Stimulated activated CD4-positive, alpha-beta T cell treated with anti-CD3 and anti-CD28 coated beads, Interleukin-1b, Interleukin-23, amount 100 ng/mL, for 1 hour (primary cell): ENCODE data around the gene SLC6A13.
"Not testable (repeated sequence)": the region's sequence is repeated elsewhere in the genome, so short reads cannot be mapped to it uniquely, and the experiment has no call there.

ENCODE experiments used
- DNase-seq, 2 donors: peaks; one replicate each; pipeline ENCODE4 v3.0.0-alpha.2; 2020; ENCODE audit warnings: low read depth in 2 of 2

SLC6A13 gene

DNA sequence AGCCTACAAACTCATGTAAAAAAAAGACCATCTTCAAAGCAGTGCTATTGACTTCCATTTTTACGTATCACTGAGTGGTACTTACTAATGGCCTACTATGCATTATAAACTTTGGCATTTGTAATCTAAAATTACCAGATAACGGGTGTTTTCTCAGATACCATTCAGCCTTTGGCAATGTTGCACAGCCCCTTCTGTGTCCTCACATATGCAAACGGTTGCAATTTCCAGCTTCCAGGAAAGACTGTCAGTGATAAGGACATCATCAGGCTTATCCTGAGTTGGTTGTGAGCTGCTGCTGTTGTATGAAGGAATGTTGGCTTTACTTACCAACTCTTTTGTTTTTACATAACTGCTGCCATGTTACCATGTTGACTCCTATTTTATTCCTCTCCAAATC, 1.6 kb upstream of the SLC6A13 start:
- DNase-seq: no peak

GRCh38 chr12:263574-263973, 938 bp upstream of the SLC6A13 start:
- DNase-seq: no peak

- no peak for DNase-seq
Measured at GRCh38 chr12:262113-262512, 523 bp downstream of the SLC6A13 start.

GRCh38 chr12:257521-258321, 4.9 kb downstream of the SLC6A13 start:
- no peak for DNase-seq

GRCh38 chr12:256958-257357, 5.7 kb downstream of the SLC6A13 start:
- no peak for DNase-seq

- no peak for DNase-seq
Measured at GRCh38 chr12:256225-256624, 6.4 kb downstream of the SLC6A13 start.

GRCh38 chr12:254912-255311, 7.7 kb downstream of the SLC6A13 start:
- no peak for DNase-seq

DNA sequence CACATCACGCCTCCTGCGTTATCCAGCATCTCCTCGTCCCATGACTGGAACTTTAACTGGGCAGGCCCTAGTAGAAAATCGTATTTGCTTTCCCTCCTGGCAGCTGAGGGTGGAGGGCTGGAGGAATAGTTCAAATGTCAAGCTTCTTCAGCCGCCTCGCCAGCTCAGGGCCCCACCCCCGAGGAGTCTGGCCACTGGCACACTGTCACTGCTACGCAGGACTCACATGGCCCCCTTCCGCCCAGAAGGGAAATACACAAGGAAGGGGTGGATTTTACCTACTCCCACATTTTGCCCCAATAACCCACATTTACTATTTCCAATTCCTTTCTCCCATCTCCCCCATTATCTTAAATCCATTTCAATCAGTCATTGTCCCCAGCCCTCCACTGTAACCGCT, 8.6 kb downstream of the SLC6A13 start:
- no peak for DNase-seq

- DNase-seq: no peak
Measured at GRCh38 chr12:253116-253831, 9.4 kb downstream of the SLC6A13 start.

GRCh38 chr12:252636-253035, 10.0 kb downstream of the SLC6A13 start:
- no peak for DNase-seq

DNA sequence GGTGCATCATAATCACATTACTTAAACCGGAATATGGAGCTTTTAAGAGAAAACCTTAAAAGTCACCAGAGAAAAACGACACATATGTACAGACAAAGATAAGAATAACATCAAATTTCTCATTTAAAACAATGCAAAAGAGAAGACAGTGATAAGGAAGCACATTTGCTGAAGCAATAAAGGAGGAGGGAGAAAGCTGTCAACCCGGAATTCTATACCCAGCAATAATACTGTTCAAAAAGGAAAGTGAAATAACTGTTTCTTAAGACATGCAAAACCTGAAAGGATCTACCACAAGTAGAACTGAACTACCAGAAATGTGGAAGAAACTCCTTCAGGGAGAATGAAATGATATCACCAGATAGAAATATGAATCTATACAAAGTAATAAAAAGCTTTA, 15.4 kb downstream of the SLC6A13 start:
- no peak for DNase-seq

DNA sequence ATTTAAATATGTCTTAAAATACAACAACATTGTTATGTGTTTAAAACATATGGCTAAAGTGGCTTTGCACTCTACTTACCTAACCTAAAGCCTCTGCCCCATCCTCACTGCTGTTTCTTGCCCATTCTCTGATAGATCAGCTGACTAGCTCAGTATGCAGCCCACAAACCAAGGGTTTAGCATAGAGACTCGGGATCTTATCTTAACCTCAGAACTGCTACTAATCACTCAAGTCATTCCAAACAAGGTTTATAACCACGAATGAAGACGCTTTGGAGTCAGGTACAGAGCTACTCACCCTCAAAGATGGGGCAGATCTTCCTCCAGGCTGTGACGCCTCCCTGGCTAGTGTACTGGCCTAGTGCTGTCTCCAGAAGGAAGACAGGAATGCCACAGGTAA, 19.3 kb downstream of the SLC6A13 start:
- DNase-seq: no peak

GRCh38 chr12:242496-242895, 20.1 kb downstream of the SLC6A13 start:
- DNase-seq: no peak

- no peak for DNase-seq
Measured at GRCh38 chr12:241266-241665, 21.4 kb downstream of the SLC6A13 start.

GRCh38 chr12:240566-240965, 22.1 kb downstream of the SLC6A13 start:
- no peak for DNase-seq

DNA sequence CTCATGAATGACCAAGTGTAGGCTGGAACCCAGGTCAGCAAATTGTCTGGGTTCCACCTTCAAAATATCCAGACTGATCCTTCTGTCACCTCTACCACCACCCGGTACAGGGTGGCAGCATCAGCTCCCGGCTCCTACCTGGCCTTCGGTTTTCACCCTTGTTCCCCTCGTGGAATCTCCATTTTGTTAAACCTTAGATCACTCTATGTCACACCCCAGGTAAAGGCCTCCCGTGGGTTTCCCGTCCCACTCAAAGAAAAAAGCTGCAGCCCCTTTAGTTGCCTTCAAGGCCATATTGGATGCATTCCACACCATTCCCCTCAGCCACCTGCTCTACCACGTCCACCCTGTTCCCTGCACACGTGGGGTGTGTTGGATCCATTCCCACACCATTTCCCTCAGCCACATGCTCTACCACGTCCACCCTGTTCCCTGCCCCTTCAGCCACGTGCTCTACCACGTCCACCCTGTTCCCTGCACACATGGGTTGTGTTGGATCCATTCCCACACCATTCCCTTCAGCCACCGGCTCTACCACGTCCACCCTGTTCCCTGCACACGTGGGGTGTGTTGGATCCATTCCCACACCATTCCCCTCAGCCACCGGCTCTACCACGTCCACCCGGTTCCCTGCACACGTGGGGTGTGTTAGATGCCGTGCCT, 23.8 kb downstream of the SLC6A13 start:
- DNase-seq: no peak

GRCh38 chr12:238116-238515, 24.5 kb downstream of the SLC6A13 start:
- DNase-seq: no peak

- DNase-seq: no peak
Measured at GRCh38 chr12:237026-237815, 25.4 kb downstream of the SLC6A13 start.

DNA sequence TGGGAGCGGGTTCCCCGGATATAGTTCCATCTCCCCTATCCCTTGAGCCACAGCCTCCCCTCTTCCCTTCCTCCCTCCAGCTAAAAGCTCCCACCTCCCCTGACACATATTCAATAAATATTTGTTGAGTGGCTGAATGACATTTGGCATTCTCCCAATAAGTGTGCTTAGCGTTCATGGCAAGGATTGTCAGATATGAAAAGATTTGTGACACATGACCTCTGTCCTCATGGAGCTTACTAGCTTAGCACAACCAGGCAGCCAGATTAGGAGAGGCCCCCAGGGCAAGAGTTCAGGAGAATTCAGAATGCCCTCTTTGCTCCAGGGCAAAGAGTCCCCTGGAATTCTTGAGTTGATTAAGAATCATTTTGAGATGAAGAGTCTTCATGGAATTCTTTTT, 26.2 kb downstream of the SLC6A13 start:
- no peak for DNase-seq

GRCh38 chr12:235967-236366, 26.7 kb downstream of the SLC6A13 start:
- DNase-seq: not testable (repeated sequence)

DNA sequence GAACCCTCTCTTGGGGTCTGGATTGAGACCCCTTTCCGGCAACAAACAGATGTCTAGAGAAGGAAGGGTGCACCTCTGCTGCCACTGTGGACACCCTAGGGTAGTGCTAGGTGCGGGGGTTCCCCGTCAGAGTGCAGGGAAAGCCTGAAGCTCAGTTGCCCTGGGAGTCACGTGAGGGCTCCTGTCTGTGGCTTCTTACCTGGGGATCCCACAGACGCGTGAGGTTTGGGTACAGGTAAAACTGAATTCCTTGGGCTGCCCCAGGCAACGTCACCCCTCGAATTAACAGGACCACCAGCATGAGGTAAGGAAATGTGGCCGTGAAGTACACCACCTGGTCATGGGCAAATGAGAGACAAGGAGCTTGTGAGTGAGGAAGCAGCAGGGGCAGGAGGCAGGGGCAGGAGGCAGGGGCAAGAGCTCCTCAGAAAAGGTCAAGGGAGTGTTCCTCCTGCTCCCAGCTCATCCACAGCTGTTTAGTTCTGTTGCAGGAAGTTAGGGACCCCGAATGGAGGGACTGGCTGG, 27.7 kb downstream of the SLC6A13 start:
- no peak for DNase-seq

- DNase-seq: no peak
Measured at GRCh38 chr12:234019-234418, 28.6 kb downstream of the SLC6A13 start.
